Hindlimb muscle (tissue), 1 donor: ENCODE data around the gene LCN15. TPM values are rescaled to one million over a fixed set of nuclear protein-coding genes. Genes with fewer than 3 reads are reported as not detected.

Experiments
- DNase-seq: peaks from one replicate; pipeline ENCODE4 v3.0.0-alpha.2; 2013
- polyA plus RNA-seq: library from polyadenylated mRNA; unstranded; fragments of 120-200 nt; gene quantifications from one replicate; pipeline ENCODE4 v1.2.1, GENCODE V29; 2013; ENCODE audit not compliant: insufficient read length

The LCN15 gene
- polyA plus RNA-seq, 1 donor: 0.62 TPM

GRCh38 chr9:136740971-136741882 is 23.1 kb downstream of the LCN15 start:
- no peak for DNase-seq

GRCh38 chr9:136740491-136740890 is 23.8 kb downstream of the LCN15 start:
- DNase-seq: no peak

GRCh38 chr9:136740069-136740468 is 24.2 kb downstream of the LCN15 start:
- no peak for DNase-seq

- no peak for DNase-seq
These were observed 24.8 kb downstream of the LCN15 start for GRCh38 chr9:136739509-136739908.

GRCh38 chr9:136738960-136739359 is 25.4 kb downstream of the LCN15 start:
- no peak for DNase-seq

GRCh38 chr9:136735812-136736480 is 28.4 kb downstream of the LCN15 start:
- DNase-seq: no peak

DNA sequence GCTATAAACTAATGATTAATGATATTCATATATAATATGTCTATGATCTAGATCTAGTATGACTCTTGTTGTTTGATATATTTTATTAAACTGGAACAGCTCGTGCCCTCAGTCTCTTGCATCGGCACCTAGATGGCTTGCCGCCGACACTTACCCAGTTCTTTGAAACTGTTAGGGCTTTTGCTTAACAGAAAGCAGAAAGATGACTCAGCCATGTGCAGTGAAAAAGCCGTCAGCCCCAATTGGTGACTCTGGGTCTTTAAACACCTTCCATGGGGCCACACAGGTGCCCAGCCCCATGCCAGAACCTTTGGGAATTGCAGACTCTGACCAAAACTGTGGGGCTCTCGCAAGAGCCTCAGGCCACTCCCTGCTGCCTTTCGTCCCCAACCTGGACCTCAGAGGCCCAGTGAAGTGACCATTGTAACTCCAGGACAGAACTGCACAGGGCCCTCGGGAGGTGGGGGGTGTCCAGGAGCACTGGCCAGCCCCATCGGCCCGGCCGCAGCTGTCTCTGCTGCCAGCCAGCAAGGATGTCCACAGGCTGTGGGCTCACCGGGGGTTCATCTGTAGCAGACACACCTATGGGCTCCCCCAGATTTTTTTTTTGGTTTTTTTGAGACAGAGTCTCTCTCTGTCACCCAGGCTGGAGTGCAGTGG is 29.4 kb downstream of the LCN15 start:
- DNase-seq: no peak

- no peak for DNase-seq
These were observed 30.7 kb downstream of the LCN15 start for GRCh38 chr9:136733611-136734010.

- DNase-seq: no peak
These were observed 31.7 kb downstream of the LCN15 start for GRCh38 chr9:136732444-136733178.

DNA sequence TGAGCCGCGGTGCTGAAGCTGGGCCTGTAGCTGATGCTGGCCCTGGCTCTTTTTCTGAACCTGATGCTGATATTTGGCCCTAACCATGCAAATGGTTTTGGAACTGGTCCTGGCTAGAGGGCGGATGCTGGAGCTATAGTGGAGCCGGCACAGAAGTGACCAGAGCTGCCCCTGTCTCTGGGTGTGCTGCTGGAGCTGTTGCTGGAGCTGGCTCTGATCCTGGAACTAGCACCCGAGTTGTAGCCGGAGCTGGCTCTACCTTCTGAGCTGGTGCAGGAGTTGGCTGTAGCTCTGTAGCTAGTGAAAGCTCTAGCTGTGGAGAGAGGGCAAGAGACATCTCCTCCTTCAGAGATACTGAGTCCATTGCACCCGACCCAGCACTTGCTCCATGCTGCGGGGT is 34.4 kb downstream of the LCN15 start:
- DNase-seq: no peak

- no peak for DNase-seq
These were observed 35.2 kb downstream of the LCN15 start for GRCh38 chr9:136729144-136729543.

DNA sequence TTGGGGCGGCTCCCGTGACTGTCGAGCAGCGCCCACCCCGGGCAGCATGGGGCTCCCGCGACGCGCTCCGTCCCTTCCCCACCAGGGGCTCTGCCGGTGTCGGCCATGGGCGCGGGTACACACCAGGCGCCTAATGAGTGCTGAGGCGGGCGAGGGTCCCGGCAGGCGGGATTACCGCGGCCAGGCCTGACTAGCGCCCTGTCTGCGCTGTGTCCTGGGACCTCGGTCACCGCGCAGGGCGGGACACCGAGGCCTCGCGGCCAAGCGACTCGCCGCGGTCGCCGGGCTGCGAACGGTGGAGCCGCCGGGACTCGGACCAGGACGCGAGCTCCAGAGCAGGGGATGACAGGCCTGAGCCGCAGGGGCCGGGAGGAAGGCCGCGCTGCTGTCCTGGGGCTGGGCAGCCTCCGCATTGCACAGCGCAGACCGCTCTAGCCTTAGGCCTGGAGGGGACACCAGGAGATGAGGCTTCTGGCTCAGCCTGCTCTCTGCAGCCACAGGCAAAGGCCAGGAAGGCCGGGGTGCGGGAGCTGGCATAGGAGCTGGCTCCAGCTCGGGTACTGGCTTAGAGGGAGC is 35.7 kb downstream of the LCN15 start:
- no peak for DNase-seq

DNA sequence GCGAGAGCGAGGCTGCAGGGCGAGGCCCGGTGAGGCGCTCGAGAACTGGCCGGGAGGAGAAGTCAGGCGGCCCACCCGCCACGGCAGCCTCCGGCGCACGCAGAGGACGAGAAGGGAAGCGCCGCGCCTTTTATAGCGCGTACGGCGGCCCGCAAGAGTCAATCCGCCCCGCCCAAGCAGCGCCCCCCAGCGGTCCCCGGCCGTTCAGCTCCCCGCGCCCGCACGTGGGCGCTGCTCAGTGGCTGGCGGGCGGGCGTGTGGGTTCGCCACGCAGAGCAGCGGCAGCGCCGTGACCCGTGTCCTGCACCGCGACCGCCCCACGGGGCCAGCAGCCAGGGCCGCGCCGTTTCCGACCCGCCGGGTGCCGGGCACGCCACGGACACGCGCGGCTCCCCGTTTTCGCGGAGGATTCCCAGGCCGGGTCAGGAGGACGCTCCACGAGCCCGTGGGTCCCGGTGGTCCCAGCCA is 36.2 kb downstream of the LCN15 start:
- peak; percentile 93 for DNase-seq

DNA sequence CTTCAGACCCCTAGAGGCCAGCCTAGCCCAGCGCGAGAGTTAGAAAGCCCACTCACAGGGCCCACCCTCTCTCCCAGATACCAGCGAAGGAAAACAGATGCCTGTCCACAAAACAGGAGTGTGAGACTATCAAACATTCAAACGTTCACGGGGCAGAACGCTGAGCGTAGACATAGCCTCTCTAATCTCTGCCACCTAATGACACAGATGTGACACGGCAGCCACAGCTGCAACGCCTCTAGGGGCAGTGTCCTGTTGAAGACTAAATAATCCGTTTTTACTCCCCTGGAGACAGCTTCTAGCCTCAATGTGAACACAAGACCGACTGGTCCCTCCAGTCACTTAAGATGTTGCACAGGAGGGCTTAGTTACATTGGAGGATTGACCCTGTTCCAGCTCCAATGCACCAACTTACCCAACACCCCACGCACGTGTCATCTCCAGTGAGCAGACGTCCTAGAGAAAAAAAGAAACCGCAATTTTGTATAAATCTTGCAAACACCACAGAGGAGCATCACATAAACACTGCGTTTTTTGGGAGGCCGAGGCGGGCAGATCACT is 37.6 kb downstream of the LCN15 start:
- no peak for DNase-seq

GRCh38 chr9:136726118-136726517 is 38.2 kb downstream of the LCN15 start:
- DNase-seq: no peak

DNA sequence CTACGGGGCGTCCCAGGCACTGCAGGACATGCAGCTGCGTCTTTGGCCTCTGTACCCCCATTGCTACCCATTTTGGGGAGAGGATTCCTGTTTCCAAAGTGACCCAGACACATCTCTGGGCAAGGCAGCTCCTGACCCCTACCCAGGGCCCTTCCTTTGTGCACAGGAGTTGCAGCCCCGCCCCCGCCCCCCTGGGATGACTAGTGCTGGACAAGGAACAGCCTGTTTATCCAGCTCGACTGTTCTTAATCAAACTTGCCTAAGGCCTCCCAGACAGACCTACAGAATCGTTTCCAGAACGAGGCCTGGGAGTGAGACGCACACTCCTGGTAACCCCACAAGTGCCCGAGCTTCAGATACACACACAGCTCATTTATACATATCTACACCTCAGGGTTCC is 38.7 kb downstream of the LCN15 start:
- DNase-seq: no peak

GRCh38 chr9:136724772-136725171 is 39.5 kb downstream of the LCN15 start:
- no peak for DNase-seq

DNA sequence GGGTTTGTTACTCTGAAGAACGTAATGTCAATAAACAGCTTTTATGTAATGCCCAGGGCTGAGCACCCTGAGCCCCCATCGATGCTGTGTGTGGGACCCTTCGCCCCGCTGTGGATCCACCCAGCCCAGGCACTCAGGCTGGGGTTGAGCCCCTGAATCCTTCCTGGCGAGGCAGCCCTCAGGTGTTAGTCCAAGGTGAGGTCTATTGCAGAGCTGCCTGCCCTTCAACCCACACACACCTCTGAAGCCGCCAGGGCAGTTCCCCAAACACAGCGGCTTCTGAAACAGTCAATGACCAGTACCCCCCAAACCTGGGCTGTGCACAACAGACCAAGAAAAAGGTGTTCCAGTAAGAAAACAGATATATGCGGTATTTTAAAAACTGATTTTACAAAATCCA is 40.3 kb downstream of the LCN15 start:
- no peak for DNase-seq

GRCh38 chr9:136723362-136723976 is 40.8 kb downstream of the LCN15 start:
- no peak for DNase-seq

GRCh38 chr9:136722969-136723356 is 41.4 kb downstream of the LCN15 start:
- no peak for DNase-seq
